D721Med (cell line): ENCODE measurements around the gene ADAMTS16.

Experiments
- DNase-seq: peaks from one replicate; pipeline ENCODE4 v3.0.0; 2011; ENCODE audit warnings: low spot score; ENCODE audit not compliant: insufficient read length
- FAIRE-seq: peaks from 2 replicates; lab custom pipeline; 2011; peaks lifted over from hg19 to GRCh38; lab: Jason Lieb, UNC
- CTCF ChIP-seq: IDR thresholded peaks from 2 replicates; pipeline ENCODE4 v1.5.1; 2012; ENCODE audit warnings: mild to moderate bottlenecking, control low read depth; ENCODE audit not compliant: insufficient read depth; ENCODE audit errors: missing control alignments

Gene ADAMTS16

GRCh38 chr5:5306696-5307095 lies 166.6 kb downstream of the ADAMTS16 start:
- no peak for FAIRE-seq
- DNase-seq: no peak
- TF ChIP-seq CTCF: no peak

GRCh38 chr5:5308319-5308718 lies 168.2 kb downstream of the ADAMTS16 start:
- FAIRE-seq (no peak), DNase-seq (no peak)
- TF ChIP-seq CTCF: no peak

GRCh38 chr5:5309645-5310044 lies 169.5 kb downstream of the ADAMTS16 start:
- FAIRE-seq (no peak), DNase-seq (no peak)
- TF ChIP-seq CTCF: no peak

- no peak for FAIRE-seq
These were observed 173.0 kb downstream of the ADAMTS16 start for GRCh38 chr5:5313101-5313635.

GRCh38 chr5:5314166-5314565 lies 174.0 kb downstream of the ADAMTS16 start:
- no peak for TF ChIP-seq CTCF
- DNase-seq (no peak), FAIRE-seq (no peak)

More at GRCh38 chr5:5313101-5313635, 173.0 kb downstream of the ADAMTS16 start:
- no peak for TF ChIP-seq CTCF
- no peak for DNase-seq

- DNase-seq: no peak
- no peak for TF ChIP-seq CTCF
- FAIRE-seq: no peak
These were observed 174.5 kb downstream of the ADAMTS16 start for GRCh38 chr5:5314626-5315025.

- no peak for TF ChIP-seq CTCF
- FAIRE-seq (no peak), DNase-seq (no peak)
These were observed 175.2 kb downstream of the ADAMTS16 start for GRCh38 chr5:5315068-5315980.
